ENCODE data around the gene TEAD1.

TEAD1 gene

DNA sequence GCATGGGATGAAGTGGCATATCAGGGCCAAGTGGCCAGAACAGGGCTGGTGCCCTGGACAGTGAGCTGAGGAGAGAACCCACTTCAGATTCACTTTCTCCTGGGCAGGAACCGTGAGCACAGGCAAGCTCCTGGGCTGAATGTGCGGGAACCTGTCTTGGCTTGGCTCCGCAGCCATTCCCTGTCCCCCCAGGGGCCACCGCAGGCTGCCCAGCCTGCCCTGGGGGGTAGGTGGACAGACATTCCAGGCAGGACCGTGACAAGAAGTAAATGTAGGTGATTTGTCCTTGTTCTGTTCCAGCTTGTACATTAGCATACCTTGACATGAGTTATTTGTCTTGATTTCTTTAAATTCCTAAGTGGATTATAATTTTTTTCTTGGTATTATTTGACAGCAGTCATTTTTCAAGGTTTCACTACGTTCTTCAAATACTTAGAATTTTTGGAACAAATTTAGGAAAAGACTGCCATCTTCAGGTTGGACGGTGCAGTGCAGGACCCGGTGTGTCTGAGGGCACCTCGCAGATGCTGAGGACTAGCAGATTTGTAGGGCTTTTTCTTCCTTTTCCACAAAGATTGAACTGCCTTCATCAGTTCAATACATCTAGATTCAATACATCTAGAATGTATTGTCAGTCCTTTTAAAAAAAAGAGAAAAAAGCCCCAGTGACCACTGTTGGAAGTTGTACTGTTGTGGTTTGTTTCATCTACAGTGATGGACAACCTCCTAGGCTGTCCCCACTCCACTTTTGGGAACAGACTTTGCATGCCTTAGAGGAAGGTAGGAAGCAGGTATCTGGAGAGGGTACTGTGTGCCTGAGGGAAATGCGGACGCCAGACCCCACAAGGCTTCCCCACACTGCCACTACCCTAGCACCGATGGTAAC is 219.8 kb downstream of the TEAD1 start:
- H3K4me3 Mint-ChIP-seq, result no peak overlapping the region
- peaks cover under 1 to 5% of the 10 kb centered on the region in 2 donors for H3K4me1 Mint-ChIP-seq
- peak; percentile 46 for ATAC-seq (replicated peaks)
- H3K36me3 Mint-ChIP-seq, result no peaks in the 10 kb centered on the region
- no peak overlapping the region for H3K27ac Mint-ChIP-seq
- DNase-seq, result no peak
- no peaks in the 10 kb centered on the region for H3K9me3 Mint-ChIP-seq
- H3K27me3 Mint-ChIP-seq, result peaks cover 0 to 30% of the 10 kb centered on the region in 2 donors

DNA sequence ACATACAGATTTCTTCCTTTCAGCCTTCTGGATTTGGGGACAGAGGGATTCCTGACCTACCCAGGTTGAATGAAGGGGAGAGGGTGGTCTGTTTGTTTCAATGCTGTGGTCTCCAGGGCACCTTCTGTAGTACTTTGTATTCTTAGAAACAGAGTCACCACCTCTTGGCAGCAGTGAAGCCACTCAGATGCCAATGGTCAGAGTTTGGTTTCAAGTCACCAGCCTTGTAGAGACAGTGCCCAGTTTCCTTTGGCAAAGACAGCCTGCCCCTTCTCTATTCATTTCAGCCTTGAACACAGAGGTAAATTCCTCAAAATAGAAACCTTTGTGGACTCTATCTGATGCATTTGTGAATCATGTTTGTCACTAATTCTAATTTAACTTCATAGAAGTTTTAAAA is 223.2 kb downstream of the TEAD1 start:
- ATAC-seq (replicated peaks) (no peak), DNase-seq (no peak)
- peaks cover 0 to 5% of the 10 kb centered on the region in 2 donors for H3K36me3 Mint-ChIP-seq
- no peak overlapping the region for H3K27ac Mint-ChIP-seq
- H3K4me3 Mint-ChIP-seq, result no peak overlapping the region
- H3K9me3 Mint-ChIP-seq, result peaks cover 0 to 4% of the 10 kb centered on the region in 2 donors
- H3K27me3 Mint-ChIP-seq, result peaks cover 0 to 26% of the 10 kb centered on the region in 2 donors
- H3K4me1 Mint-ChIP-seq, result peaks cover 15 to 30% of the 10 kb centered on the region in 2 donors

DNA sequence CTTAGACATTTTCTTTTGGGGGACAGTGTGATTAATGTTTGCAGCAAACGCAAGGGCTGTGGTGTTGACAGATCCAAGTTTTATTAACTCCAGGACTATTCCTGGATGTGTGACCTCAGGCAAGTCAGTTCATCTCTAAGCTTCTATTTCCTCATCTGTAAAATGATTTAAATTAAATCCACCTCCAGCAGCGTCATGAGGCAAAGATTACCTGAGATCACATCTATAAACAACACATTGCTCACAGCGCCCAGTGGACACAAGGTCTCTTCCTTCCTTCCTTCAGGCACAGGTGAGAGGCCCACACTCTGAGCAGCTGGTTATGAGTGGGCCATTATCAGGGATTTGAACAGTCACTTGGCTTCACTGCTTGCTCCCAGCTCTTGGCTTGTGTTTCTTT is 223.6 kb downstream of the TEAD1 start:
- H3K36me3 Mint-ChIP-seq, result peaks cover 0 to 5% of the 10 kb centered on the region in 2 donors
- no peak overlapping the region for H3K27ac Mint-ChIP-seq
- no peak for ATAC-seq (replicated peaks)
- peaks cover 15 to 30% of the 10 kb centered on the region in 2 donors for H3K4me1 Mint-ChIP-seq
- no peak overlapping the region for H3K4me3 Mint-ChIP-seq
- H3K9me3 Mint-ChIP-seq, result peaks cover 0 to 4% of the 10 kb centered on the region in 2 donors
- peaks cover under 1 to 26% of the 10 kb centered on the region in 2 donors for H3K27me3 Mint-ChIP-seq
- no peak for DNase-seq

DNA sequence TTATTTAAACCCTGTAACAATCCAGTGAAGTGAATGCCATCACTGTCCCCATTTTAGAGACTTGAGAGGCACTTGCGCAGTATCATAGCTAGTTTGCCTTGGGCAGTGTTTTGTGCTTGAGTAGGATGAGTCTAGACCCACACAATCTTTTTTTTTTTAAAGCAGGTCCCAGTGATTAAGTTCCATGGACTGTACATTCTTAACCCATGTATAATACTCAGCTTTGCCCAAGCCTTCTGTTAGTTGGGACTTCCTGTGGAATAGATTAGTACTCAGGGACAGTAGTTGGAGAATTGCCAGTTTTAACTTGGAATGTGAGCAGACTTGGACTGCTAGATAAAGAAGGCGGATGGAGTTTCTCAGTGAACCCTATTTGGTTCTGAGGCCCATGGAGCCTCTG is 226.3 kb downstream of the TEAD1 start:
- peaks cover 0 to 4% of the 10 kb centered on the region in 2 donors for H3K9me3 Mint-ChIP-seq
- peaks cover 0 to 5% of the 10 kb centered on the region in 2 donors for H3K36me3 Mint-ChIP-seq
- H3K4me3 Mint-ChIP-seq, result no peak overlapping the region
- no peak overlapping the region for H3K27ac Mint-ChIP-seq
- H3K4me1 Mint-ChIP-seq, result peaks cover 15 to 30% of the 10 kb centered on the region in 2 donors
- ATAC-seq (replicated peaks) (no peak), DNase-seq (no peak)
- peaks cover 4 to 20% of the 10 kb centered on the region in 2 donors for H3K27me3 Mint-ChIP-seq

DNA sequence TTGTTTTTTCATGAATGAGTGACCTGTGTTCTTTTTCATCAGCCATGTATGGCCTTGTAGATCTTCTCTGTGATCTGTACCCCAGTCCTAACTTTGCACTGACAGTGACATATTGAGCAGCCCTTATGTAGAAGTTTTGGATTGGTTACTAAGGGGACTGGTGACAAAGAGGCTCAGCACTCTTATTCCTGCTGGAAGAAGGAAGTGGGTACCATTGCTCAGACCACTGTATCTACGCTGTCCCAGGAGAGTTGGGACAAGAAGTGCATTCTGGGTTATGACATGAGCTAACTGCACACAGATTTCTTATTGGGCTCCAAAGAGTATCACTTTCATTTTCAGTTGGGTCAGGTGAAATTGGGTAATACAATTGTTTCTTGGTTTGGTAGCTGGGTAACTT is 227.1 kb downstream of the TEAD1 start:
- H3K27me3 Mint-ChIP-seq, result peaks cover 4 to 15% of the 10 kb centered on the region in 2 donors
- H3K4me1 Mint-ChIP-seq, result peaks cover 15 to 30% of the 10 kb centered on the region in 2 donors
- peaks cover 0 to 5% of the 10 kb centered on the region in 2 donors for H3K36me3 Mint-ChIP-seq
- peaks cover 0 to 4% of the 10 kb centered on the region in 2 donors for H3K9me3 Mint-ChIP-seq
- H3K4me3 Mint-ChIP-seq, result no peak overlapping the region
- H3K27ac Mint-ChIP-seq, result peak overlapping the region; percentile 39
- ATAC-seq (replicated peaks) (peak; percentile 76 to 87), DNase-seq (peak; percentile 7)

DNA sequence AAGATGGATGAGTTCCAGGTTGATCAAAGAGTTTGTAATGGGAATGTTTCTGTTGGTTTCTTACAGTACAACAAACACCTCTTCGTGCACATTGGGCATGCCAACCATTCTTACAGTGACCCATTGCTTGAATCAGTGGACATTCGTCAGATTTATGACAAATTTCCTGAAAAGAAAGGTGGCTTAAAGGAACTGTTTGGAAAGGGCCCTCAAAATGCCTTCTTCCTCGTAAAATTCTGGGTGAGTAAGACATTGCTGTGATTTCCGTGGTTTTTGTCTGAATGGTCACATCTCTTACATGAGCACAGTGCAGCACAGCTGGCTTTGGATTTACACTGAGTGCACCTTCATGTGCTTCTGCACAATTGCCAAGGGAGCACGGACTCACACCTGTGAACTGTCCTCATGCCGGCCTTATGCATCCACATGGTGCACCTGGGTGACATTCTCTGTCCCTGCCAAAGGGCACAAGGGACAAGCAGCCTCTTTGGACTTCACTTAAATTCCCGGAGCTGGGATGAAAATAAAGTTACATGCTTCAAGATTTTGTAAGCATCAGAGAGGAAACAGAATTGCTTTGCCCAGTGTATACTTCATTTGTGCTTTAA is 227.8 kb downstream of the TEAD1 start:
- Mint-ChIP-seq H3K4me3 (no peak overlapping the region), H3K9me3 (peaks cover 0 to 4% of the 10 kb centered on the region in 2 donors), H3K4me1 (peaks cover 15 to 30% of the 10 kb centered on the region in 2 donors), H3K27ac (no peak overlapping the region), H3K27me3 (peaks cover 4 to 13% of the 10 kb centered on the region in 2 donors), H3K36me3 (peaks cover 0 to 5% of the 10 kb centered on the region in 2 donors)
- no peak for ATAC-seq (replicated peaks)
- no peak for DNase-seq

DNA sequence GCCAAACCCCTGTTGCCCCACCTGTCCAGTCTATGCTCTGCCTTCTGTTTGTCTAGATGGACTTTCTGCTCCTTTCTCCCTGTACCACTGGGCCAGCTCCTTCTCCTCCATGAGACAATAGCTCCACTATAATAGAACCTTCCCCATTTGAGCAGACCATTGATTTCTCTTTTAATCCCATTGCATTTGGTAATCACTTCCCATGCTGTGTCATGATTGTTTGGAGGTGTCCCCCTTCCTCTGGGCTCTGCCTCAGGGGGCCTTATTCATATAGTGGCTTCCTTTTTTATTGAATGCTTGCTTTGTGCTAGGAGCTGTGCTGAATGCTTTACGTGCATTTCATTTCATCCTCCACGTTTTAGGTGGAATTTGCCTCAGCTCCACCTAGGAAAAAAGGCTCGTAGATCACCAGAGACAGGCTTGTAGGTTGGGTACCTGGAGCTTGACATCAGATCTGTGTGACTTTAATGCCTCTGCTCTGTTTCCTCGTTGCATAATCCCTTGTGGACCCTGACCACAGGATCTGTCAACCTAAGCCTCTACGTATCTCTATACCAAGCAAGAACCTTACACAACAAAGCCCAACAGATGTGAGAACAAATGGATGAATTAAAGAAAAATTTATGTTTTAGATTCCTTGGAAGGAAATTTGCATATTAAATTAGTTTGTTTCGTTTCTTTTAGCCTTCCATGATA is 228.7 kb downstream of the TEAD1 start:
- peaks cover 4 to 7% of the 10 kb centered on the region in 2 donors for H3K27me3 Mint-ChIP-seq
- peaks cover 0 to 5% of the 10 kb centered on the region in 2 donors for H3K36me3 Mint-ChIP-seq
- ATAC-seq (replicated peaks) (no peak), DNase-seq (no peak)
- no peak overlapping the region for H3K4me3 Mint-ChIP-seq
- H3K27ac Mint-ChIP-seq, result no peak overlapping the region
- H3K4me1 Mint-ChIP-seq, result peaks cover 15 to 30% of the 10 kb centered on the region in 2 donors
- H3K9me3 Mint-ChIP-seq, result peaks cover 0 to 4% of the 10 kb centered on the region in 2 donors

DNA sequence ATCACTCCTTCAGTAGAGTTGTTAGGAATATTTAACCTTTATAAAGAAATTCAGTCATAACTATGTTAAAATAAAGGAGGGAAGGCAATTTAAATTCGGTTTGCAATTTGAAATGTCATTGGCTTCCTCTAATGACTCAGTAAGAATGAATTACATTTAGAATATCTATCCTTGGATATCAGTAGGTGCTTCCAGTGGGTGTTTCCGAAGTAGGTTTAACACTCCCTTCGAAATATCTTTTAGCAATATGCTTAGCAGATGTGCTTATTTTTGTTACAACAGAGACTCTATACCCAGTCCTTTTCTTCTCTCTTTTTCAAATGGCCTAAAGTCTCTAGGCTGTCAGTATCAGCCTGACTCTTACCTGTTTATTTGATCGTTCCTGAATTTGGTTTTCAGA is 231.2 kb downstream of the TEAD1 start:
- DNase-seq, result no peak
- Mint-ChIP-seq H3K27ac (no peak overlapping the region), H3K27me3 (peaks cover 5 to 11% of the 10 kb centered on the region in 2 donors), H3K9me3 (peaks cover 0 to 3% of the 10 kb centered on the region in 2 donors), H3K4me3 (no peak overlapping the region), H3K4me1 (peaks cover 7 to 11% of the 10 kb centered on the region in 2 donors), H3K36me3 (peaks cover 0 to 5% of the 10 kb centered on the region in 2 donors)
- no peak for ATAC-seq (replicated peaks)

DNA sequence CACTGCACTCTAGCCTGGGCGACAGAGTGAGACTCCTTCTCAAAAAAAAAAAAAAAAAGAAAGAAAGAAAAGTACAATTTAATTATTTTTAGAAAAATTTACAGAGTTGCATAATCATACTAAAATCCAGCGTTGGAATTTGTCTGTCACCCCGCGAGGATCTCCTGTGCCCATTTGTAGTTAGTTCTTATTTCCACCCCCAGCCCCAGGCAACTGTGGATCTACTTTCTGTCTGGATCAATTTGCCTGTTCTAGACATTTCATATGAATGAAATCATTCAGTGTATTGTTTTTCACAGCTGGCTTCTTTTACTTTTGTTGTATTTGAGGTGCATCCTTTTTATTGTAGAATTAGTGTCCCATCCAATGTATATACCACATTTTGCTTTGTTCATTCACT is 232.3 kb downstream of the TEAD1 start:
- H3K27ac Mint-ChIP-seq, result no peak overlapping the region
- H3K4me3 Mint-ChIP-seq, result no peak overlapping the region
- DNase-seq (no peak), ATAC-seq (replicated peaks) (no peak)
- H3K27me3 Mint-ChIP-seq, result peaks cover 5 to 11% of the 10 kb centered on the region in 2 donors
- no peaks in the 10 kb centered on the region for H3K36me3 Mint-ChIP-seq
- H3K9me3 Mint-ChIP-seq, result no peaks in the 10 kb centered on the region
- peaks cover 2% of the 10 kb centered on the region in 2 donors for H3K4me1 Mint-ChIP-seq

DNA sequence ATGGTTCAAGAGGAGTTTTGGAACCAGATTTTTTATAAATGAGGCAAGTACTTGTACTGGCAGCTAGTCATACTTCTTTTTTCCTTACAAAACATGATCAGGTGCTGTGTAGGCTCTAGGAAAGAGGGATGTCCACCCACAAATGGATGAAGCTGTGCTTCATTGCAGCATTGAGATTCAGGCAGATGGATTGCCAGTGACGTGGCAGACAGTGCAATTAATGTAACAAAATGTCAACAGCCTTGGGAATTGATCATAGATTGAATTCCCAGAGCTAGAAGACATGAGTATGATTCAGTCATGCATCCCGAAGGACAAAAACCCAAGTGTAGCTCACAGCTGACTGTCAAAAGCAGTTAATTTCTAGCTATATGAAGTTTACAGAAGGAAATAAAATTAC is 235.7 kb downstream of the TEAD1 start:
- Mint-ChIP-seq H3K27me3 (peaks cover 7 to 10% of the 10 kb centered on the region in 2 donors), H3K4me1 (no peaks in the 10 kb centered on the region), H3K4me3 (no peak overlapping the region), H3K9me3 (no peaks in the 10 kb centered on the region), H3K36me3 (no peaks in the 10 kb centered on the region), H3K27ac (no peak overlapping the region)
- DNase-seq (no peak), ATAC-seq (replicated peaks) (no peak)

DNA sequence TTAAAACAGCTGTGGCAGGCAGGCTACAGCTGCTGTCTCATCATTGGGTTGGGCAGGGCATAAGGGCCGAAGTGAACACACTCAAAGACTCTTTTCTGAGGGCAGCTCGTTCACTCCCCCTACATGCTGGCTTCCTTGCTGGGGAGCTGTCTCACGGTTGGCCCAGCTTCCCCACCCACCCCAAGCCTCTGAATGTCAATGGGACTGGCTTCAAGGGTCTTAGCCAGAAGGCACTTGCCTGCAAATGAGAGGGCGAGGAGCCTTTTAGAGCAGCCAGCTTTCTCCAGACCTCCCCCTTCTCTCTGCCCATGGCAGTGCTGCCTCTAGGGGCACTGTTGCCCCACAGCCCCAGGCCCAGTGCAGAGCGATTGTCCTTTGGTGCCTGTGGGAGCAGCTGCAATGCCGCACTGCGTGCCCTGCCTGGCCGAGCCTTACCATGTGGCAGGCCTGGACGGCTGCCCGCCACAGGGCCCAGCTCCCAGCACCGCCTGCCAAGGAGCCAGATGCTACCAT is 240.2 kb downstream of the TEAD1 start:
- no peak overlapping the region for H3K27ac Mint-ChIP-seq
- H3K9me3 Mint-ChIP-seq, result no peaks in the 10 kb centered on the region
- no peak overlapping the region for H3K4me3 Mint-ChIP-seq
- H3K36me3 Mint-ChIP-seq, result no peaks in the 10 kb centered on the region
- ATAC-seq (replicated peaks), result peak; percentile 63 to 75
- no peak for DNase-seq
- no peaks in the 10 kb centered on the region for H3K4me1 Mint-ChIP-seq
- peaks cover 4 to 10% of the 10 kb centered on the region in 2 donors for H3K27me3 Mint-ChIP-seq

DNA sequence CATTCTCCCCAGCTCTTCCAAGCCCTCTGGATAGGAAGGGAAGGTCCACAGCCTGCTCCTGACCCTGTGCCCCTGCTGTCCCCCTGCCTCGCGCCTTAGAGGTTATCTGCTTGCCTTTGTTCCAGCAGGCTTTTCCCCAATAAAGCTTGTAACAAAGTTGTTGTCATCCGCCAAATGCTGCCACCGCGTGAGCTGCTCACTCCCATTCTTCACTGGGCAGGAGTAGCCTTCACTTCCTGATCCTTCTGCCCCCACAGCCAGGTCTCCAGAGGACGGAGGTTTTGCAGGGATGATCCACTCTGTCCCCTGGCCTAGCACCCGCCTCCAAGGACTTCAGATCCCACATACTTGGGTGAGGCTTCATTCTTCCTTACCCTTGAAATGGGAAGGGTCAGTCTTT is 240.9 kb downstream of the TEAD1 start:
- no peaks in the 10 kb centered on the region for H3K4me1 Mint-ChIP-seq
- no peak for ATAC-seq (replicated peaks)
- H3K27me3 Mint-ChIP-seq, result peaks cover 4 to 10% of the 10 kb centered on the region in 2 donors
- no peaks in the 10 kb centered on the region for H3K9me3 Mint-ChIP-seq
- no peak overlapping the region for H3K4me3 Mint-ChIP-seq
- no peak for DNase-seq
- H3K36me3 Mint-ChIP-seq, result no peaks in the 10 kb centered on the region
- H3K27ac Mint-ChIP-seq, result no peak overlapping the region

DNA sequence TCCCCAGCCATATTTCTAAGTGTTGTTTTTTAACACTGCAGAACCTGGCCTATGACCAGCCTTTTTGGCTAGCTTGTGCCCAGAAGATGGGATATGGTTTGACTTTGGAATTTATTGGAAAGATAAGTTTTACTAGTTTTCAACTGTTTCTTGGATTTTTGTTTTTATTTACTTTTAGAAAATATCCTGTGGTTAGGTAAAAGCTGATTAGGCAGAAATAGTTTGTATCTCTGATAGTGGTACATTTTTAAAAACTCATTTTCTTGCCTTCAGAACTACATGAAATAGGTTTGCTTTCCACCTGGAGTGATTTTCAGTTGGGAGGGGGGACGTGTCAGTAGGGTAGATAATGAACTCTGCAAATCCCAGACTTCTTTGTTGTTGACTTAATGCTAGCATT is 243.6 kb downstream of the TEAD1 start:
- no peak overlapping the region for H3K4me3 Mint-ChIP-seq
- peaks cover 4 to 10% of the 10 kb centered on the region in 2 donors for H3K27me3 Mint-ChIP-seq
- no peak for DNase-seq
- ATAC-seq (replicated peaks), result no peak
- H3K36me3 Mint-ChIP-seq, result no peaks in the 10 kb centered on the region
- no peak overlapping the region for H3K27ac Mint-ChIP-seq
- H3K9me3 Mint-ChIP-seq, result no peaks in the 10 kb centered on the region
- no peaks in the 10 kb centered on the region for H3K4me1 Mint-ChIP-seq

DNA sequence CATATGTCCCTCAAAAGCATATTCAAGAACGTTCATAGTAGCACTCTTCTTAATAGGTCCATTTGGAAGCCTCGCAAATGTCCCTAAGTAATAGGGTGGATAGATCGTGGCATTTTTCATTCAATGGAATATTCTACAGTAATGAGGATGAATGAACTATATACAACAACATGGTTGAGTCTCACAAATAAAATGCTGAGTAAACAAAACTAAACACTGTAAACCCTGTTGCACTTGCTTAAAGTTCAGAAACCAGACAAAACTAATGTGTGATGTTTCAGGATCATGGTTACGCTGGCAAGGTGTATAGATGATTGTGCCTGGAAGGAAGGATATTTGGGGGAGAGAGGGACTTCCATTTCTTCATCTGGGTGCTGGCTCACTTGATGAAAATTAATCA is 244.4 kb downstream of the TEAD1 start:
- Mint-ChIP-seq H3K4me1 (no peaks in the 10 kb centered on the region), H3K9me3 (no peaks in the 10 kb centered on the region), H3K4me3 (no peak overlapping the region), H3K36me3 (no peaks in the 10 kb centered on the region), H3K27ac (no peak overlapping the region), H3K27me3 (peaks cover 4 to 10% of the 10 kb centered on the region in 2 donors)
- DNase-seq (no peak), ATAC-seq (replicated peaks) (no peak)
